ENCODE data around the gene JDP2.

- TF ChIP-seq EZH2 (IDR thresholded peaks at IDR 0.05; ENCODE audit: borderline replicate concordance, low read length) (no peak), CTCF (IDR thresholded peaks at IDR 0.05; ENCODE audit: low read length) (no peak)
These were observed 28.5 kb upstream of the JDP2 start for GRCh38 chr14:75399321-75399720.

All from OCI-LY1 (cell line).